ENCODE measurements around the gene LYPLAL1.

GRCh38 chr1:219125342-219125741, 48.3 kb upstream of the LYPLAL1 start:
- TF ChIP-seq CTCF (IDR thresholded peaks at IDR 0.05) (no peak), POLR2A (IDR thresholded peaks at IDR 0.05) (no peak)

All from thyroid gland (tissue), 4 donors.